Aorta (tissue), 5 donors: ENCODE results near the gene HS1BP3. TPM values are rescaled to one million over a fixed set of nuclear protein-coding genes. Genes with fewer than 3 reads are reported as not detected.
A peak's percentile ranks its signal among the peaks of the same experiment; 100 is the strongest.

Source experiments
- ATAC-seq: fragments of 200-7000 bp; cut with Tn5 transposase; one replicate; pipeline ENCODE4 v1.9.1; 2022; ENCODE audit warnings: moderate library complexity; ENCODE audit not compliant: low FRiP score
- DNase-seq, 2 donors: peaks; one replicate each; pipeline ENCODE4 v3.0.0-alpha.2; 2020
- H3K27ac ChIP-seq, 2 donors: one replicate each; pipeline ENCODE4 v1.5.1; 2013; ENCODE audit warnings: low read length in 2 of 2, mild to moderate bottlenecking in 2 of 2, moderate library complexity in 2 of 2, control low read depth in 1 of 2, inconsistent platforms in 1 of 2, low read depth in 1 of 2
- H3K27me3 ChIP-seq, 2 donors: one replicate each; pipeline ENCODE4 v1.6.1; 2013; ENCODE audit warnings: control low read depth in 1 of 2, low read length in 1 of 2, mild to moderate bottlenecking in 1 of 2, moderate library complexity in 1 of 2; ENCODE audit not compliant: insufficient read depth in 2 of 2, control insufficient read depth in 1 of 2
- H3K36me3 ChIP-seq, 2 donors: one replicate each; pipeline ENCODE4 v1.6.1; 2013; ENCODE audit warnings: control low read depth in 1 of 2, low read length in 1 of 2, mild to moderate bottlenecking in 1 of 2; ENCODE audit not compliant: insufficient read depth in 2 of 2, control insufficient read depth in 1 of 2
- H3K4me1 ChIP-seq, 2 donors: one replicate each; pipeline ENCODE4 v1.6.1; 2013; ENCODE audit warnings: low read length in 2 of 2, control low read depth in 1 of 2, mild to moderate bottlenecking in 1 of 2, moderate library complexity in 1 of 2; ENCODE audit not compliant: insufficient read depth in 2 of 2, control insufficient read depth in 1 of 2
- H3K4me3 ChIP-seq, 2 donors: one replicate each; pipeline ENCODE4 v1.5.1; 2013; ENCODE audit warnings: low read length in 2 of 2, control low read depth in 1 of 2, mild to moderate bottlenecking in 1 of 2
- H3K9me3 ChIP-seq: one replicate; pipeline ENCODE4 v1.6.1; 2013; ENCODE audit warnings: mild to moderate bottlenecking, low read length; ENCODE audit not compliant: control insufficient read depth
- WGBS, 2 donors: extraction: QIAGEN DNeasy Blood & Tissue Kit; methylation state at CpG; one replicate each; pipeline ENCODE4 v1.1.7; 2013; 5-methylcytosine and 5-hydroxymethylcytosine counted together
- intact Hi-C, 2 donors: fragments of 100-400 bp; cut with DNase I; formaldehyde crosslinking; loops; one replicate each; pipeline versions ENCODE4 v1.14.2 to v1.15.0; 2022
- polyA plus RNA-seq, 2 donors: library from polyadenylated mRNA; stranded (reverse); fragments of 200-250 nt; gene quantifications; one replicate each; pipeline ENCODE4 v1.2.3, GENCODE V29; 2013
- total RNA-seq, 2 donors: library from RNA; stranded (reverse); fragmentation: NEBNext Ultra II Directional; extraction: Animal tissue kit (Norgen Biotek cat#: 25700); gene quantifications; one replicate each; pipeline ENCODE4 v1.2.1, GENCODE V29; 2021
- donor health status: healthy with polysubstance abuse.
- donor health status: Bipolar disorder and iron deficiency.
- donor health status: DM: no; HTN: no; CAD: no.
- donor health status: DM: no; HTN: no; CAD: no.
- donor health status: DM: yes; HTN: yes; CAD: no.

The HS1BP3 gene
- total and polyA plus RNA-seq, 4 donors, result 27.5 to 42.3 (median 34.2) TPM

DNA sequence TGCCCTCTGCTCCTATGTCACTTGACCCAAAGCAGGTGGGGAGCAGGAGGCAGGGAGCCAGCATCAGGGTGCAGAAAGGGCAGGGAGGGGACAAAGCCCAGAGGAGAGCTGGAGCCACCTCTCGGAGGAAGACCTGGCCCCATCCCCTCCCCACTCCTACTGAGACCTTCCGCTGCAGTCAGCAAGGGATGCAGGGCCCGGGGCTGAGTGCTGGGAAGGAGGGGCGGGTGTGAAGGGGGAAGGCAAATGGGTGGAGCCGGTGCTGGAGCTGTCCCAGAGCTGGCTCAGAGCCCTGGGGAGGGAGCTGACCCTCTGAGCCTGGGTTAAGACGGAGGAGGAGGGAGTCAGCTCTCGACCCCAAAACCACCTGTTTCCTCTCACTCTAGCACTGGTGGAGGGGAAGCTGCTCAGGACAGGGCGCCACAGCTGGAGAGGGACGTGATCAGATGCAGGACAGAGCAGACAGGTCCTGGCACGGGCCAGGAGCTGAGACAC is 33.8 kb downstream of the HS1BP3 start:
- Histone ChIP-seq H3K27ac (peak overlapping the region; percentile 81 to 97), H3K36me3 (no peaks in the 10 kb centered on the region), H3K4me1 (peaks cover 2 to 5% of the 10 kb centered on the region in 2 donors), H3K27me3 (no peaks in the 10 kb centered on the region), H3K4me3 (no peak overlapping the region), H3K9me3 (no peaks in the 10 kb centered on the region)
- ATAC-seq (peak; percentile 44), DNase-seq (peak; percentile 80 to 89)
- intact Hi-C loops, result loop anchor here (5.0 to 10.0 kb wide), 4 partner anchors 35 to 170 kb away; partner anchors contain the start of gene RHOB (in 1 of the 2)
- 22 to 31% methylated on average over 10 of the region's 10 CpGs for WGBS, 2 donors

DNA sequence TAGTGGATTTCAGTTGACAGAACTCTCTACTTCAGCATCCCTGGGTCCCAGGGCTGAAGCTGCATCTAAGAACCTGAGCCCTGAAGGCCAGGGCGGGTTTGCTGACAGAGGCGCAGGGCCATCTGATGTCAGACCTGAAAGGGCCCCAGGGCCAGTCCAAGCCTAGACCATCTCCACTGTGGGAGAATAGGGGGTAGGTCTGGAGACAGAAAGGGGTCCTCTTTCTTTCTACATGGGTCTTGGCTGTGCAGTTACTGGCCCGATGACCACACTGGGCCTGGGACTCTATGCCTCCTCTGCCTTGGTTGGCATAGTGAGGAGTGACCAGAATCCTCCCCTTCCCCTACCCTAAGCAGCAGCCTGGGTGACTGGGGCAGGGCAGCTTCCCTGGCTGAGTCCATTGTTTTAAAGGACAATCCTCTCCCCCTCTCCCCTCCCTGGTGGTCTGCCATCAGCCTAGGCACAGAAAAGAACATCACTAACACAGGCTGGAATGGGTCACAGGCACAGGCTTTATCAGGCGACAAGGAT is 34.5 kb downstream of the HS1BP3 start:
- H3K27ac ChIP-seq, result peak overlapping the region; percentile 18 to 97
- no peaks in the 10 kb centered on the region for H3K36me3 ChIP-seq
- DNase-seq (peak; percentile 35 to 59), ATAC-seq (no peak)
- no peaks in the 10 kb centered on the region for H3K9me3 ChIP-seq
- peaks cover 2 to 5% of the 10 kb centered on the region in 2 donors for H3K4me1 ChIP-seq
- intact Hi-C loops, result loop anchor here (5.0 to 10.0 kb wide), 4 partner anchors 34 to 169 kb away; partner anchors contain the start of gene RHOB (in 1 of the 2)
- H3K27me3 ChIP-seq, result no peaks in the 10 kb centered on the region
- H3K4me3 ChIP-seq, result no peak overlapping the region
- WGBS, 2 donors, result 97% methylated on average over 4 of the region's 4 CpGs

DNA sequence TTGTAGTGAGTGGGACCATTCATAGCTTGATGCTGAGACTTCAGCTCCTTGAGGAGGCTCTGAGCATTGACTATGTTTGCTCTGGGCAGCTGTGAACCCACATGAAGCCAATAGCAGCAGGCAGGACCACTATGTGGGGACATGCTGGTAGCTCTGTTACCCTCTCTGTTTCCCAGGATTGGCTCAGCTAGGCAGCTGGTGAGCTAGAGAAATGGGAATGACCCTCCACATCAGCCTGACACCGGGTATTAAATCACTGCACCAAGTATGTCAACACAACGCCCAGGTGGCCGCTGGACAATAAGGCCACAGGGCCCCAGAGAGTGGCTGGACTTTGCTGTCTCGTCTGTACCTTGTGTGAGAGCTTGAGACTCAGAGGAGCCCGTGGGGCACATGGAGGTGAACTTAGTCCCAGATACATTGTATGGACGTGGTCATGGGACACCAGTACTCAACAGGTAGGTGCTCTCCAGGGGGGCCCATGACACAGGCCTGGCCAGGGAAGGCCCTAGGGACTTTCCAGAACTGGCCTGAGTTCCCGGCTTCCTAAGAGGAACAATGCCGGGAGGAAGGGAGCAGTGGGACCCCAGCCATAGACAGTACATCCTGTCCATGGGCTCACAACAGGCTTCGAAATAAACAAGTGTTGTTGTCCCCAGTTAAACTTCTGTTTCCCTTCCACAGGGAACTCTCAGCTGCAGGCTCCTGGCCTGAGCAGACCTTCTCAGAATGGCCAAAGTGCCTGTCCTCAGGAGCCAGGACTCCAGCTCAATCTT is 35.2 kb downstream of the HS1BP3 start:
- peak; percentile 21 to 67 for DNase-seq
- peak overlapping the region in 1 of 2 donors; percentile 23 for H3K27ac ChIP-seq
- ATAC-seq, result no peak

DNA sequence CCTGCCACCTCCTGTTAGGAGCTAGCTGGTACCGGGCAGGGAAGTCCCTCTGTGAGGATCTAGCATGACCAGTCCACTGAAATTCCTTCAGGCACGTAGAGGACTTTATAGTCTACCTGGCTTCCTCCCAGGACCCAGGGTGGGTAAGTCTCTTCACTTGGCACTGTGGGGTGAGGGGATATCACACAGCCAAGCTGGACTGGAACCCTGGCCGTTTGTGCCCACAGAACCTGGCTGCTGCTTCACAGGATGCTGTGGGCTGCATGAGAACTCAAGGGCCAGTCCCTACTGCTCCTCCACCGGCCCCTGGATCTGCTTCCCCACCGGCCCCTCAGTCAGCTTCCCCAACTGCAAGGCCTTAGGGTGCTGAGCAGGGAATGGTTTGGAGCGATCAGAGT is 35.8 kb downstream of the HS1BP3 start:
- Histone ChIP-seq H3K4me3 (no peak overlapping the region), H3K36me3 (no peaks in the 10 kb centered on the region), H3K4me1 (peaks cover 2 to 5% of the 10 kb centered on the region in 2 donors), H3K27ac (peak overlapping the region in 1 of 2 donors; percentile 23), H3K9me3 (no peaks in the 10 kb centered on the region), H3K27me3 (no peaks in the 10 kb centered on the region)
- DNase-seq (peak; percentile 30 to 53), ATAC-seq (no peak)
- WGBS, 2 donors, result 38 to 50% methylated on average over 6 of the region's 6 CpGs
- intact Hi-C loops, result loop anchor here (5.0 to 10.0 kb wide), 4 partner anchors 33 to 168 kb away; partner anchors contain the start of gene RHOB (in 1 of the 2)

More for the DNA sequence above, 35.2 kb downstream of the HS1BP3 start:
- H3K4me3 ChIP-seq, result no peak overlapping the region
- no peaks in the 10 kb centered on the region for H3K9me3 ChIP-seq
- H3K36me3 ChIP-seq, result no peaks in the 10 kb centered on the region
- 78 to 82% methylated on average over 9 of the region's 9 CpGs for WGBS, 2 donors
- peaks cover 2 to 5% of the 10 kb centered on the region in 2 donors for H3K4me1 ChIP-seq
- intact Hi-C loops, result loop anchor here (5.0 to 10.0 kb wide), 4 partner anchors 33 to 168 kb away; partner anchors contain the start of gene RHOB (in 1 of the 2)
- H3K27me3 ChIP-seq, result no peaks in the 10 kb centered on the region

GRCh38 chr2:20614201-20615067 is 36.5 kb downstream of the HS1BP3 start:
- no peaks in the 10 kb centered on the region for H3K9me3 ChIP-seq
- peaks cover 2 to 5% of the 10 kb centered on the region in 2 donors for H3K4me1 ChIP-seq
- DNase-seq (peak; percentile 73 to 84), ATAC-seq (no peak)
- intact Hi-C loops, result loop anchor here (5.0 to 10.0 kb wide), 4 partner anchors 32 to 167 kb away; partner anchors contain the start of gene RHOB (in 1 of the 2)
- WGBS, 2 donors, result 35 to 36% methylated on average over 14 of the region's 14 CpGs
- H3K27me3 ChIP-seq, result no peaks in the 10 kb centered on the region
- peak overlapping the region in 1 of 2 donors; percentile 65 for H3K27ac ChIP-seq
- no peak overlapping the region for H3K4me3 ChIP-seq
- H3K36me3 ChIP-seq, result no peaks in the 10 kb centered on the region

GRCh38 chr2:20612925-20613916 is 37.7 kb downstream of the HS1BP3 start:
- DNase-seq (peak; percentile 36 to 67), ATAC-seq (no peak)
- Histone ChIP-seq H3K4me1 (peaks cover 2 to 5% of the 10 kb centered on the region in 2 donors), H3K4me3 (no peak overlapping the region), H3K27me3 (no peaks in the 10 kb centered on the region), H3K36me3 (no peaks in the 10 kb centered on the region), H3K27ac (no peak overlapping the region), H3K9me3 (no peaks in the 10 kb centered on the region)
- intact Hi-C loops, result loop anchor here in 1 of 2 donors (10.0 kb wide), 1 partner anchor 98 kb away; no protein-coding TSS in a partner anchor
- WGBS, 2 donors, result 84 to 85% methylated on average over 17 of the region's 17 CpGs

- no peak overlapping the region for H3K4me3 ChIP-seq
- ATAC-seq (peak; percentile 1), DNase-seq (no peak)
- peaks cover 2 to 5% of the 10 kb centered on the region in 2 donors for H3K4me1 ChIP-seq
- H3K9me3 ChIP-seq, result no peaks in the 10 kb centered on the region
- peak overlapping the region in 1 of 2 donors; percentile 82 for H3K27ac ChIP-seq
- intact Hi-C loops, result loop anchor here in 1 of 2 donors (10.0 kb wide), 1 partner anchor 97 kb away; no protein-coding TSS in a partner anchor
- H3K36me3 ChIP-seq, result no peaks in the 10 kb centered on the region
- no peaks in the 10 kb centered on the region for H3K27me3 ChIP-seq
- WGBS, 2 donors, result 91 to 96% methylated on average over 3 of the region's 3 CpGs
Observed at GRCh38 chr2:20611844-20612356, 39.0 kb downstream of the HS1BP3 start.
